Prostate gland (tissue), 2 donors: ENCODE data around the gene ASB13. TPM values are rescaled to one million over a fixed set of nuclear protein-coding genes. Genes with fewer than 3 reads are reported as not detected.
"Not testable (repeated sequence)": the region's sequence is repeated elsewhere in the genome, so short reads cannot be mapped to it uniquely, and the experiment has no call there.

ENCODE experiments used
- DNase-seq: peaks from one replicate; pipeline ENCODE4 v3.0.0-alpha.2; 2019; ENCODE audit warnings: low spot score
- H3K27ac ChIP-seq, 2 donors: fragments of 200-600 bp; sonication (generic); 2 replicates each; pipeline ENCODE4 v1.5.1; 2017 to 2019
- H3K27me3 ChIP-seq: fragments of 200-600 bp; sonication (generic); replicated peaks from 2 replicates; pipeline ENCODE4 v1.5.1; 2019; ENCODE audit not compliant: insufficient read depth
- H3K36me3 ChIP-seq, 2 donors: fragments of 200-600 bp; sonication (generic); 1 replicate in 1 of 2; 2 replicates in 1 of 2; pipeline versions ENCODE4 v1.5.1 to v1.8.1; 2017 to 2019
- H3K4me1 ChIP-seq: fragments of 200-600 bp; sonication (generic); replicated peaks from 2 replicates; pipeline ENCODE4 v1.5.1; 2019
- H3K4me3 ChIP-seq, 2 donors: fragments of 200-600 bp; sonication (generic); 2 replicates each; pipeline ENCODE4 v1.5.1; 2017 to 2019
- H3K9me3 ChIP-seq: fragments of 200-600 bp; sonication (generic); 2 replicates; pipeline ENCODE4 v1.5.1; 2017
- CTCF ChIP-seq, 4 experiments: fragments of 200-600 bp in 2 of 4; fragments of 450-650 bp in 2 of 4; sonication (generic) in 2 of 4; IDR thresholded peaks; 1 replicate in 3 of 4; 2 replicates in 1 of 4; pipeline ENCODE4 v1.5.1; 2016 to 2019; ENCODE audit warnings: antibody characterized with exemption in 4 of 4, mild to moderate bottlenecking in 2 of 4, moderate library complexity in 2 of 4
- POLR2A ChIP-seq: fragments of 450-650 bp; IDR thresholded peaks from one replicate; pipeline ENCODE4 v1.6.1; 2016; ENCODE audit warnings: antibody characterized with exemption, mild to moderate bottlenecking
- POLR2AphosphoS5 ChIP-seq: sonication (generic); formaldehyde crosslinking; IDR thresholded peaks from one replicate; pipeline ENCODE4 v1.6.1; 2017; ENCODE audit warnings: antibody characterized with exemption
- WGBS: methylation state at CpG from one replicate; pipeline ENCODE4 v1.1.5; 2018; 5-methylcytosine and 5-hydroxymethylcytosine counted together
- intact Hi-C: fragments of 100-400 bp; cut with DNase I; formaldehyde crosslinking; loops from one replicate; pipeline ENCODE4 v1.14.2; 2022
- total RNA-seq, 2 donors: library from RNA; depleted of rRNA; stranded (reverse); fragments of >200 nt; gene quantifications; one replicate each; pipeline ENCODE4 v1.1.0, GENCODE V29; 2016

ASB13 gene
- total RNA-seq, 2 donors from 2014 or later, result 16.6 to 24.5 TPM

- DNase-seq, result no peak
- intact Hi-C loops, result no loop called here
- Histone ChIP-seq H3K27me3 (no peaks in the 10 kb centered on the region), H3K27ac (no peak overlapping the region), H3K36me3 (no peaks in the 10 kb centered on the region), H3K4me3 (no peak overlapping the region), H3K9me3 (no peaks in the 10 kb centered on the region), H3K4me1 (no peaks in the 10 kb centered on the region)
- TF ChIP-seq CTCF (IDR thresholded peaks at IDR 0.05) (no peak), POLR2A (no peak), POLR2AphosphoS5 (no peak)
- WGBS, result 66% methylated on average over 7 of the region's 7 CpGs
Measured at GRCh38 chr10:5595591-5595990, 70.8 kb downstream of the ASB13 start.

- Histone ChIP-seq H3K27ac (no peak overlapping the region), H3K9me3 (no peaks in the 10 kb centered on the region), H3K4me1 (no peaks in the 10 kb centered on the region), H3K4me3 (no peak overlapping the region), H3K27me3 (no peaks in the 10 kb centered on the region), H3K36me3 (no peaks in the 10 kb centered on the region)
- 79% methylated on average over 5 of the region's 5 CpGs for WGBS
- TF ChIP-seq CTCF (IDR thresholded peaks at IDR 0.05) (no peak), POLR2AphosphoS5 (no peak), POLR2A (no peak)
- no peak for DNase-seq
- intact Hi-C loops, result no loop called here
Measured at GRCh38 chr10:5595095-5595494, 71.3 kb downstream of the ASB13 start.

- Histone ChIP-seq H3K4me1 (no peaks in the 10 kb centered on the region), H3K4me3 (no peak overlapping the region), H3K27me3 (no peaks in the 10 kb centered on the region), H3K9me3 (no peaks in the 10 kb centered on the region), H3K27ac (no peak overlapping the region), H3K36me3 (no peaks in the 10 kb centered on the region)
- intact Hi-C loops, result no loop called here
- no peak for DNase-seq
- WGBS, result 55% methylated on average over 14 of the region's 14 CpGs
- TF ChIP-seq CTCF (IDR thresholded peaks at IDR 0.05), result no peak
- no peak for TF ChIP-seq POLR2AphosphoS5
- TF ChIP-seq POLR2A, result no peak
Measured at GRCh38 chr10:5594271-5595049, 71.9 kb downstream of the ASB13 start.

GRCh38 chr10:5593347-5593746 is 73.0 kb downstream of the ASB13 start:
- H3K4me3 ChIP-seq, H3K27me3 ChIP-seq, H3K36me3 ChIP-seq, intact Hi-C loops, DNase-seq, H3K4me1 ChIP-seq, H3K9me3 ChIP-seq, H3K27ac ChIP-seq: not testable (repeated sequence)
- 95% methylated on average over 6 of the region's 6 CpGs for WGBS

GRCh38 chr10:5592070-5592469 is 74.3 kb downstream of the ASB13 start:
- H3K27me3 ChIP-seq, result no peaks in the 10 kb centered on the region
- TF ChIP-seq CTCF (IDR thresholded peaks at IDR 0.05) (no peak), POLR2A (no peak), POLR2AphosphoS5 (no peak)
- WGBS, result 57% methylated on average over 8 of the region's 8 CpGs
- no peaks in the 10 kb centered on the region for H3K4me1 ChIP-seq
- H3K9me3 ChIP-seq, result no peaks in the 10 kb centered on the region
- intact Hi-C loops, result no loop called here
- no peaks in the 10 kb centered on the region for H3K36me3 ChIP-seq
- no peak for DNase-seq
- H3K4me3 ChIP-seq, result no peak overlapping the region
- no peak overlapping the region for H3K27ac ChIP-seq
